ENCODE data around the gene POLD3.

DNA sequence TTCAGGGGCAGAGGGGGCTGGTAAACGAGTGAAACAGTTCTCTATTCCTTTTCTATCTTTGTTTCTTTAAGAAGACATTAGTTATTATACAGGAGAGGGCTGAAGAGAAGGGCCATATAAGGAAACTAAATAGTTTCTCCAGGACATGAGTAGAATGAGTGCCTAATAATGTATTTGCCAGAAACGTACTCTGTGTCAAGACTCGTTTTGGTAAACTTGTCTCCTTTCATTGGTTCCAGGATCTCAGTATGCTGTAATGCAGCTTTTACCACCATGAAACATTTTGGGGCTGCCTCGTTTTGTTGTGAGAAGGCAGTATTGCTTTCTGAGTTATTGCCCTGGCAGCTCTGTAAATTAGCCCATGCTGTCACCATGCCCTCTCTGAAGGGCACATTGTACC, 51.7 kb downstream of the POLD3 start:
- TF ChIP-seq, protein P1, sequence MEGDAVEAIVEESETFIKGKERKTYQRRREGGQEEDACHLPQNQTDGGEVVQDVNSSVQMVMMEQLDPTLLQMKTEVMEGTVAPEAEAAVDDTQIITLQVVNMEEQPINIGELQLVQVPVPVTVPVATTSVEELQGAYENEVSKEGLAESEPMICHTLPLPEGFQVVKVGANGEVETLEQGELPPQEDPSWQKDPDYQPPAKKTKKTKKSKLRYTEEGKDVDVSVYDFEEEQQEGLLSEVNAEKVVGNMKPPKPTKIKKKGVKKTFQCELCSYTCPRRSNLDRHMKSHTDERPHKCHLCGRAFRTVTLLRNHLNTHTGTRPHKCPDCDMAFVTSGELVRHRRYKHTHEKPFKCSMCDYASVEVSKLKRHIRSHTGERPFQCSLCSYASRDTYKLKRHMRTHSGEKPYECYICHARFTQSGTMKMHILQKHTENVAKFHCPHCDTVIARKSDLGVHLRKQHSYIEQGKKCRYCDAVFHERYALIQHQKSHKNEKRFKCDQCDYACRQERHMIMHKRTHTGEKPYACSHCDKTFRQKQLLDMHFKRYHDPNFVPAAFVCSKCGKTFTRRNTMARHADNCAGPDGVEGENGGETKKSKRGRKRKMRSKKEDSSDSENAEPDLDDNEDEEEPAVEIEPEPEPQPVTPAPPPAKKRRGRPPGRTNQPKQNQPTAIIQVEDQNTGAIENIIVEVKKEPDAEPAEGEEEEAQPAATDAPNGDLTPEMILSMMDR (IDR thresholded peaks at IDR 0.05) = no peak
- TF ChIP-seq POLR2AphosphoS5 (IDR thresholded peaks at IDR 0.05) (peak; percentile 41 to 77 (median 54)), POLR2A (IDR thresholded peaks at IDR 0.05) (no peak), EP300 (IDR thresholded peaks at IDR 0.05) (peak in 2 of 4 donors; percentile 56 to 59)

Data from sigmoid colon (tissue), 4 donors.